ENCODE data around the gene OR5AS1.
"Not testable (repeated sequence)": the region's sequence is repeated elsewhere in the genome, so short reads cannot be mapped to it uniquely, and the experiment has no call there.

Gene OR5AS1

DNA sequence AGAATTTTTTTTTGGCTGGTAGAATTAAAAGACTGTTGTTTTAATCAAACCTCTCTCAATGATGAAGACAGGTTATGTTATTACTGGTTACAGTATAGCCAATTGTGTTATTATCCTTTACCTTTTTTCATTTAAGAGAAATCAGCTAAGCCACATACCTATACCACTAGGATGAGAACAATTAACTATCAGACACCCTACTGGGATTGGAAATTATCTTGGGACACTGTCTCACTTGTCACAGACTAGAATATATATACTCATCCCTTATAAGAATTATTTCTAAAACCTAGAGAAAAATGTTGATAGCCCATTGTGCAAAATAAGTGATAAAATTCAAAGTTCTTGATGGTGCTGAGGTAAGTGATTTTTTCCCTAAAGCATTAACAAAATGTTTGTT lies at the start of gene OR5AS1:
OR5AS1 (plus strand) TSS at position 301 of the 400 bp plus-strand sequence. CDS start 2,765 bp downstream, outside the sequence.
- no peak for DNase-seq

DNA sequence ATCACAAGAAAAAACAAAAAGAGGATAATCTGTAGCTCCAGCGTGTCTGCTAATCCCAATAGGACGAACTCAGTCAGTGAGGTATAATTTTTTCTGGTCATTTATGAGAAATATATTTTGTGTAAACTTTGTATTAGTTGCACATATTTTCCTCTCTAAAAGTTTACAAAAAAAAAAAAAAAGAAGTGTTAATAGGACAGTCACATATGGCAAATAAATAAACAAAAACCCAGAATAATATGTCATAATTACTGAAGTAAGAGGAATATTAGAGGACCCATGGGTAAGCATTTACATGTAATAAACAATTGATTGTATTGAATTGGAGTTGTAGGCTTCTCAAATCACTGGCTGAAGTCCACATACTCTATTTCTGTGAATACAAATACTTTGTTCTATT lies 32.9 kb upstream of the OR5AS1 start, which contains the start of gene OR5F1:
OR5F1 (minus strand) TSS at position 101 of the 400 bp plus-strand sequence; CDS start at position 101, 0 bp downstream.
- DNase-seq: no peak

DNA sequence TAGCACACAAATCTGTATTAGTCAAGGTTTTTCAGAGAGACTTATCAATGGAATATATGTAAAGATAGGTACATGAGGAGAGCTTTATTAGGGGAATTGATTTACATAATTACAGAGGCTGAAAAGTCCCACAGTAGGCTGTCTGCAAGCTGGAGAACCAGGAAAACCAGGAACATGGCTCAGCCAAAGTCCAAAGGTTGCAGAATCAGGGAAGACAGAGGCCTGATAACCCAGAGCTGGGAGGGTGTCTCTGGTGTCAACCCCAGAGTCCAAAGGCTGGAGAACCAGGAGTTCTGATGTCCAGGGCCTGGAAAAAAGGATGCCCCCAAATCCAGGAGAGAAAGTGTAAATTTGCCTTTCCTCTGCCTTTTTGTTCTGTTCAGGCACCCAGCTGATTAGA lies 16.7 kb upstream of the OR5AS1 start:
- no peak for DNase-seq

DNA sequence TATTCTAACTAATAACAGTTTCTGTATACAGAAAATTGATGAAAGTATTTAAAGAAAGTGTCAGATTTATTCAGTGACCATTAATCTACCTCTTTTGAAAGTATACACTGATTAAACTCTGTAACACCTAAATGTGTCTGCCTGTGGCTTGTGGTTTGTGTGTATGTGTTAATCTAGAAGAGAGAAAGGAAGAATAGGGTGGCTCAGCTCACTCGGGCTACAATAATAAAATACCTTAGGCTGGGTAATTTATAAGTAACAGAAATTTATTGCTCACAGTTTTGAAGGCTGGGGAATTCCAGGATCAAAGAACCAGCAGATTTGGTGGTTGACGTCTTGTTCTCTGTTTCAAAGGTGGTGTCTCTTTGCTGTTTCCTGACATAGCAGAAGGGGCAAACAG lies 13.6 kb upstream of the OR5AS1 start:
- no peak for DNase-seq

DNA sequence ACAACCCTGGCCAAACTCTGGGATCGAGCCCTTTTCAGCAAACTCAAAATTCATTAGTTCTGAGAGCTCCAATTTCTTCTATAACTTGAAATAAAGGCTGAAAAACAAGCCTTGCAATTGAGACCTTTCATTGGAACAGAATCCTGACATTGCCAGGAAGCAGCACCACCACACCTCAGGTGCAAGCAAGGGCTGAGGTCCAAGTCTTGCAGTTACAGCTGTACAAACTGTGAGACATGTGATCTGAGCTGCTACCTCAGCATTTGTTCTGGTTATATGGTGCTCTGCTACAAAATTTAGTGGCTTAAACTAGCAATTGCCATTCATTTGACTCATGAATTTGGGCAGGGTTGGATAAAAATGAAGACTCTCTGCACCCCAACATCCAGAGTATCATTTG lies 18.1 kb downstream of the OR5AS1 start:
- DNase-seq: no peak

DNA sequence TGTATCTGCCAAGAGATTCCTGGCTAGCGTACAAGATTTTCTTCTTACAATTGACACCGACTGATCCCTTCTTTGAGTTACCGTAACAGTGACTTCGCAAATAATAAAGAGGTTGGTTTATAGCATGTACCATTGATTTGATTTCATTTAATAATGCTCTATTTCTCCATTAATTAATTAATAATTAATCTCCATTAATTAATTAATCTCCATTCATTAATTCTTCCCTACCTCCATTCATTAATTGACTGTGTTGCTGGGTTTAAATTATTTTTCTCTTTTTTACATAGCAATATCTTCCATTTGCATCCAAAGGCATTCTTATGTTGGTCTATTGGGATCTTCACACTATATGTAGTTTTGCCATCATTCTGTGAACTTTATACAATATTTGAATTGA lies 21.0 kb downstream of the OR5AS1 start:
- DNase-seq: no peak

DNA sequence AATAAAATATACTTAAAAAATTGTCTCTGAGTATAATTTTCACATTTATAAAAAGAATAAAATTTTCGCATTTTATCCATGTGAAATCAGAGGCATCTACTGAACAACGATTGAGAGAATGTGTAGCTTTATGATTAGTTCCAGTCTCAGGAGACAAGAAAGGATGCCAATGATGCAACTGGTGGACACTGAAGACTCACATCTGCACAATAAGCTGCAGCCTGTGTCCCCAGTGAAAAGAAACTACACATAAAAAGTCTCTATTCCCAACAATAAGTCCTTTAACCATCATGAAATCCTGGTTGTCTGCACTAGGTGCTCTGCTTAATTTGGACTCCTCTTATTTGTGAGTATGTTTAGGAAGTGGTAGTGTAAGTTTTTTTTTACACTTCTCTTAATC lies 22.0 kb downstream of the OR5AS1 start:
- DNase-seq: no peak

DNA sequence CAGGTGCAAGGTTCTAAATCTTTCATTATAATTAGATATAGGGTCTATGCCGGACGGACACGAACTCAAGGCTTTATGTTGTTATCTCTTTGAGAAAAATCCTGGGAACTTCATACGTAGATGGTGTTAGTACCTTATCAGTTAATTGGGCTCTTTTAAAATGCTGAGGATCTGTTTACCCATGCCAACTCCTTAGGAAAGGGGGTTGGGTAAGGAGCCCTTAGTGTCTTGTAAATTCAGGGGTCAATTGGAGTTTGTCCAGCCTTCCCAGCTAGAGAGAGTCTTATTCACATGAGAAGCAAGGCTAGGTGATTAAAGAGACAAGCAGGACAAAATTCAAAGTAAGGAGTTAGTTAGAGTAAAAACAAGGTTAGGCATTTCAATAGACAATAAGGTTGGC lies 28.9 kb downstream of the OR5AS1 start:
- DNase-seq: not testable (repeated sequence)

DNA sequence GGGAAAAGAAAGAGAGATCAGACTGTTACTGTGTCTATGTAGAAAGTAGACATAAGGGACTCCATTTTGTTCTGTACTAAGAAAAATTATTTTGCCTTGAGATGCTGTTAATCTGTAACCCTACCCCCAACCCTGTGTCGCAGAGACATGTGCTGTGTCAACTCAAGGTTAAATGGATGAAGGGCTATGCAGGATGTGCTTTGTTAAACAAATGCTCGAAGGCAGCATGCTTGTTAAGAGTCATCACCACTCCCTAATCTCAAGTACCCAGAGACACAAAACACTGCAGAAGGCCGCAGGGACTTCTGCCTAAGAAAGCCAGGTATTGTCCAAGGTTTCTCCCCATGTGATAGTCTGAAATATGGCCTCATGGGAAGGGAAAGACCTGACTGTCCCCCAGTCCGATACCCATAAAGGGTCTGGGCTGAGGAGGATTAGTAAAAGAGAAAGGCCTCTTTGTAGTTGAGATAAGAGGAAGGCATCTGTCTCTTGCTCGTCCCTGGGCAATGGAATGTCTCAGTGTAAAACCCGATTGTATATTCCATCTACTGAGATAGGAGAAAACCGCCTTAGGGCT lies 30.3 kb downstream of the OR5AS1 start:
- not testable (repeated sequence) for DNase-seq

DNA sequence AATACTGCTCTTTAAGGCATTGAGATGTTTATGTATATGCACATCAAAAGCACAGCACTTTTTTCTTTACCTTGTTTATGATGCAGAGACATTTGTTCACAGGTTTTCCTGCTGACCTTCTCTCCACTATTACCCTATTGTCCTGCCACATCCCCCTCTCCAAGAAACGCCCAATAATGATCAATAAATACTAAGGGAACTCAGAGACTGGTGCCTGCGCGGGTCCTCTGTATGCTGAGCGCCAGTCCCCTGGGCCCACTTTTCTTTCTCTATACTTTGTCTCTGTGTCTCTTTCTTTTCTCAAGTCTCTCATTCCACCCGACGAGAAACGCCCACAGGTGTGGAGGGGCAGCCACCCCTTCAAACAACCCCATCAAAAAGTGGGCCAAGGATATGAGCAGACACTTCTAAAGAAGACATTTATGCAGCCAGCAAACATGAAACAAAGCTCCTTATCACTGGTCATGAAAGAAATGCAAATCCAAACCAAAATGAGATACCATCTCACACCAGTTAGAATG lies 30.9 kb downstream of the OR5AS1 start:
- DNase-seq: not testable (repeated sequence)

DNA sequence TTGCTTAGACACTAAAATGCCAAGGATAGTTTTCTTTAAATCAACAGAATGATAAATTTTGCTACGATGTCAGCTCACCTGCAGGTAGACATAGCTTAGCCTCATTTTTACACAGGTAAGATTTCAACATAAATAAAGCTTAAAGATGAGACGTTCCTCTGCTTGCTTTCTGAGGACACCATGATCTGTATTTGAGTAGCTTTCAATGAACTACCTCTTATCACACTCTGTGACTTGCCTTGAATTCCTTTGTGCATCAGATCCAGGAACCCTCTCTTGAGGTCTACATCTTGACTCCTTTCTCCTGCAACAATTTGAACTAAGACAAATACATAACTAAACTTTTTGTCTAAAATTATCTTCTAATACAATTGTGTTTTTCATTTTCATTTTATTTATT lies 39.5 kb downstream of the OR5AS1 start:
- no peak for DNase-seq
